T-cell (primary cell): ENCODE measurements around the gene CABS1. TPM values are rescaled to one million over a fixed set of nuclear protein-coding genes. Genes with fewer than 3 reads are reported as not detected.

Experiments
- ATAC-seq, 4 experiments: fragments of 200-7000 bp in 3 of 4; fragments of 150-1000 bp in 1 of 4; cut with Tn5 transposase; replicated peaks in 1 of 4; 1 replicate in 3 of 4; 2 replicates in 1 of 4; pipeline ENCODE4 v1.10.0; 2021; ENCODE audit warnings: moderate library complexity in 3 of 4, mild to moderate bottlenecking in 2 of 4, moderate number of reproducible peaks in 1 of 4
- CTCF ChIA-PET, 2 donors: fragments of 300-600 bp; sonication (Branson Sonifier 250); formaldehyde crosslinking; loops; one replicate each; lab custom pipeline; 2022; ENCODE audit warnings: antibody characterized with exemption in 2 of 2; lab: Charles Lee
- POLR2A ChIA-PET, 2 donors: fragments of 300-600 bp; sonication (Branson Sonifier 250); formaldehyde crosslinking; loops; one replicate each; lab custom pipeline; 2022; ENCODE audit warnings: antibody characterized with exemption in 2 of 2; lab: Charles Lee
- DNase-seq, 35 experiments: peaks; one replicate each; pipeline versions ENCODE4 v3.0.0 to v3.0.0-alpha.2; 2013 to 2023
- H3K27ac ChIP-seq: one replicate; pipeline ENCODE4 v1.5.1; 2013; ENCODE audit warnings: low read length
- H3K27me3 ChIP-seq, 2 experiments: replicated peaks in 1 of 2; 1 replicate in 1 of 2; 2 replicates in 1 of 2; pipeline versions ENCODE4 v1.6.1 to v1.7.0; 2013; ENCODE audit warnings: low read length in 1 of 2, mixed read lengths in 1 of 2; ENCODE audit not compliant: control insufficient read depth in 2 of 2, insufficient read depth in 2 of 2; ENCODE audit errors: extremely low read depth in 1 of 2
- H3K36me3 ChIP-seq, 2 donors: 1 replicate in 1 of 2; 2 replicates in 1 of 2; pipeline versions ENCODE4 v1.6.1 to v1.7.0; 2013; ENCODE audit warnings: low read length in 1 of 2; ENCODE audit not compliant: control insufficient read depth in 2 of 2, insufficient read depth in 1 of 2; ENCODE audit errors: extremely low read depth in 1 of 2
- H3K4me1 ChIP-seq, 2 experiments: 1 replicate in 1 of 2; 2 replicates in 1 of 2; pipeline versions ENCODE4 v1.6.1 to v1.7.0; 2013; ENCODE audit warnings: low read length in 2 of 2, mixed read lengths in 1 of 2; ENCODE audit not compliant: insufficient read depth in 2 of 2, control insufficient read depth in 1 of 2; ENCODE audit errors: extremely low read depth in 1 of 2
- H3K4me3 ChIP-seq, 2 donors: 1 replicate in 1 of 2; 2 replicates in 1 of 2; pipeline versions ENCODE4 v1.5.1 to v1.7.0; 2013; ENCODE audit warnings: mild to moderate bottlenecking in 2 of 2, low read length in 1 of 2, moderate library complexity in 1 of 2; ENCODE audit not compliant: control insufficient read depth in 1 of 2; ENCODE audit errors: extremely low read depth in 1 of 2
- H3K9me3 ChIP-seq: 2 replicates; pipeline ENCODE4 v1.7.0; 2013
- H3K27ac Mint-ChIP-seq, 2 donors: one replicate each; pipeline ENCODE4 v1.8.0; 2020 to 2021; ENCODE audit warnings: mild to moderate bottlenecking in 2 of 2, mixed read lengths in 2 of 2
- H3K27me3 Mint-ChIP-seq, 2 donors: one replicate each; pipeline ENCODE4 v1.8.0; 2021 to 2022; ENCODE audit warnings: mixed read lengths in 2 of 2
- H3K36me3 Mint-ChIP-seq: one replicate; pipeline ENCODE4 v1.8.0; 2021; ENCODE audit warnings: mixed read lengths
- H3K4me1 Mint-ChIP-seq, 3 donors: one replicate each; pipeline ENCODE4 v1.8.0; 2020 to 2022; ENCODE audit warnings: mixed read lengths in 3 of 3, mild to moderate bottlenecking in 1 of 3
- H3K4me3 Mint-ChIP-seq, 3 donors: one replicate each; pipeline ENCODE4 v1.8.0; 2020 to 2022; ENCODE audit warnings: mild to moderate bottlenecking in 3 of 3, mixed read lengths in 3 of 3, moderate library complexity in 3 of 3
- H3K9me3 Mint-ChIP-seq, 3 donors: one replicate each; pipeline ENCODE4 v1.8.0; 2020 to 2022; ENCODE audit warnings: mixed read lengths in 3 of 3
- WGBS: methylation state at CpG from one replicate; pipeline ENCODE4 v1.1.5; 2013; ENCODE audit warnings: missing lambda C conversion rate; ENCODE audit not compliant: insufficient coverage; 5-methylcytosine and 5-hydroxymethylcytosine counted together
- total RNA-seq, 35 experiments: library from RNA in 6 of 35; stranded (reverse) in 6 of 35; fragments of 120-200 nt in 1 of 35; gene quantifications; one replicate each; pipeline versions ENCODE4 v1.2.1 to v1.2.4 and lab custom pipeline; 2013 to 2026

Gene CABS1
- total RNA-seq (not detected), total RNA-seq (lab: John Stamatoyannopoulos, UW) (0 reads per million in 29 experiments)
- not detected for total RNA-seq (2013)

GRCh38 chr4:70334681-70335080 lies at the start of gene CABS1:
TSS of gene CABS1 (plus strand) at chr4:70334981. CDS start at chr4:70335040, 59 bp downstream.
- DNase-seq (no peak), ATAC-seq (no peak)
- Mint-ChIP-seq H3K4me1 (no peaks in the 10 kb centered on the region), H3K27me3 (no peaks in the 10 kb centered on the region), H3K9me3 (no peaks in the 10 kb centered on the region), H3K4me3 (no peak within 1 kb of the TSS), H3K36me3 (no peaks in the 10 kb centered on the region), H3K27ac (no peak within 1 kb of the TSS)
- CTCF ChIA-PET, result no interaction called here
- H3K9me3 ChIP-seq, result no peaks in the 10 kb centered on the region
- H3K36me3 ChIP-seq, result no peaks in the 10 kb centered on the region
- no peak within 1 kb of the TSS for H3K4me3 ChIP-seq
- H3K4me1 ChIP-seq, result no peaks in the 10 kb centered on the region
- no peak within 1 kb of the TSS for H3K27ac ChIP-seq
- H3K27me3 ChIP-seq, result no peaks in the 10 kb centered on the region
- POLR2A ChIA-PET, result no interaction called here
- 90% methylated on average over 3 of the region's 3 CpGs for WGBS

GRCh38 chr4:70288651-70289050 lies 46.1 kb upstream of the CABS1 start:
- POLR2A ChIA-PET, result no interaction called here
- WGBS, result no CpG with 5 or more reads among the region's 1 CpG
- H3K9me3 Mint-ChIP-seq, result peaks cover 4 to 9% (median 9%) of the 10 kb centered on the region in 3 donors

GRCh38 chr4:70291341-70291740 lies 43.4 kb upstream of the CABS1 start:
- POLR2A ChIA-PET, result no interaction called here
- H3K27ac ChIP-seq, result no peak overlapping the region
- Mint-ChIP-seq H3K27ac (no peak overlapping the region), H3K4me1 (no peaks in the 10 kb centered on the region), H3K9me3 (peaks cover 0 to 9% (median 4%) of the 10 kb centered on the region in 3 donors), H3K36me3 (no peaks in the 10 kb centered on the region), H3K4me3 (no peak overlapping the region), H3K27me3 (no peaks in the 10 kb centered on the region)
- H3K4me1 ChIP-seq, result no peaks in the 10 kb centered on the region
- ATAC-seq (no peak), DNase-seq (no peak)
- WGBS, result 86% methylated on average over 1 of the region's 2 CpGs
- no peaks in the 10 kb centered on the region for H3K27me3 ChIP-seq
- H3K9me3 ChIP-seq, result no peaks in the 10 kb centered on the region
- no peaks in the 10 kb centered on the region for H3K36me3 ChIP-seq
- no peak overlapping the region for H3K4me3 ChIP-seq
- CTCF ChIA-PET, result no interaction called here

More at GRCh38 chr4:70288651-70289050, 46.1 kb upstream of the CABS1 start:
- Mint-ChIP-seq H3K4me3 (no peak overlapping the region), H3K27ac (no peak overlapping the region), H3K36me3 (no peaks in the 10 kb centered on the region), H3K4me1 (no peaks in the 10 kb centered on the region), H3K27me3 (no peaks in the 10 kb centered on the region)
- no peak overlapping the region for H3K4me3 ChIP-seq
- no peaks in the 10 kb centered on the region for H3K9me3 ChIP-seq
- no peaks in the 10 kb centered on the region for H3K27me3 ChIP-seq
- DNase-seq, result no peak
- CTCF ChIA-PET, result no interaction called here
- no peaks in the 10 kb centered on the region for H3K36me3 ChIP-seq
- H3K4me1 ChIP-seq, result no peaks in the 10 kb centered on the region
- no peak overlapping the region for H3K27ac ChIP-seq
- no peak for ATAC-seq

GRCh38 chr4:70297576-70297975 lies 37.2 kb upstream of the CABS1 start:
- Mint-ChIP-seq H3K9me3 (peaks cover 0 to 3% (median 0%) of the 10 kb centered on the region in 3 donors), H3K36me3 (no peaks in the 10 kb centered on the region), H3K4me1 (no peaks in the 10 kb centered on the region), H3K27me3 (no peaks in the 10 kb centered on the region), H3K4me3 (no peak overlapping the region), H3K27ac (no peak overlapping the region)
- Histone ChIP-seq H3K27ac (no peak overlapping the region), H3K4me1 (no peaks in the 10 kb centered on the region), H3K9me3 (no peaks in the 10 kb centered on the region), H3K27me3 (no peaks in the 10 kb centered on the region), H3K36me3 (no peaks in the 10 kb centered on the region), H3K4me3 (no peak overlapping the region)
- no peak for DNase-seq
- no peak for ATAC-seq
- ChIA-PET POLR2A (no interaction called here), CTCF (interaction anchor here in 1 of 2 donors (0.9 kb wide), 1 partner anchor 9 kb away, joined by 3 read pairs; no protein-coding TSS in a partner anchor)

- Mint-ChIP-seq H3K4me1 (no peaks in the 10 kb centered on the region), H3K27ac (no peak overlapping the region), H3K36me3 (no peaks in the 10 kb centered on the region), H3K9me3 (peaks cover 0 to 3% (median 0%) of the 10 kb centered on the region in 3 donors), H3K27me3 (no peaks in the 10 kb centered on the region), H3K4me3 (no peak overlapping the region)
- Histone ChIP-seq H3K4me3 (no peak overlapping the region), H3K36me3 (no peaks in the 10 kb centered on the region), H3K27ac (no peak overlapping the region), H3K4me1 (no peaks in the 10 kb centered on the region), H3K27me3 (no peaks in the 10 kb centered on the region), H3K9me3 (no peaks in the 10 kb centered on the region)
- CTCF ChIA-PET, result interaction anchor here in 1 of 2 donors (0.9 kb wide), 1 partner anchor 8 kb away, joined by 3 read pairs; no protein-coding TSS in a partner anchor
- 86% methylated on average over 1 of the region's 1 CpG for WGBS
- no peak for ATAC-seq
- no peak for DNase-seq
- POLR2A ChIA-PET, result no interaction called here
These were observed 36.7 kb upstream of the CABS1 start for GRCh38 chr4:70298051-70298450.

- Mint-ChIP-seq H3K36me3 (no peaks in the 10 kb centered on the region), H3K4me1 (no peaks in the 10 kb centered on the region), H3K27ac (no peak overlapping the region), H3K9me3 (peaks cover 0 to 3% (median 0%) of the 10 kb centered on the region in 3 donors), H3K27me3 (no peaks in the 10 kb centered on the region), H3K4me3 (no peak overlapping the region)
- POLR2A ChIA-PET, result no interaction called here
- Histone ChIP-seq H3K9me3 (no peaks in the 10 kb centered on the region), H3K27me3 (no peaks in the 10 kb centered on the region), H3K36me3 (no peaks in the 10 kb centered on the region), H3K4me1 (no peaks in the 10 kb centered on the region), H3K4me3 (no peak overlapping the region), H3K27ac (no peak overlapping the region)
- WGBS, result 79% methylated on average over 2 of the region's 2 CpGs
- ATAC-seq (peak in 1 of 4 experiments; percentile 9), DNase-seq (no peak)
- CTCF ChIA-PET, result no interaction called here
These were observed 35.1 kb upstream of the CABS1 start for GRCh38 chr4:70299643-70300042.

GRCh38 chr4:70300215-70300614 lies 34.6 kb upstream of the CABS1 start:
- WGBS, result 80% methylated on average over 3 of the region's 4 CpGs
- no peaks in the 10 kb centered on the region for H3K27me3 Mint-ChIP-seq
- peaks cover 0 to 3% (median 0%) of the 10 kb centered on the region in 3 donors for H3K9me3 Mint-ChIP-seq
- Histone ChIP-seq H3K36me3 (no peaks in the 10 kb centered on the region), H3K9me3 (no peaks in the 10 kb centered on the region), H3K4me3 (no peak overlapping the region), H3K27ac (no peak overlapping the region), H3K4me1 (no peaks in the 10 kb centered on the region), H3K27me3 (no peaks in the 10 kb centered on the region)
- H3K27ac Mint-ChIP-seq, result no peak overlapping the region
- no peaks in the 10 kb centered on the region for H3K36me3 Mint-ChIP-seq
- DNase-seq (no peak), ATAC-seq (no peak)
- ChIA-PET POLR2A (no interaction called here), CTCF (no interaction called here)
- H3K4me1 Mint-ChIP-seq, result no peaks in the 10 kb centered on the region
- H3K4me3 Mint-ChIP-seq, result no peak overlapping the region
